ENCODE data around the gene TRAF3.

Gene TRAF3

GRCh38 chr14:102905116-102906108, 128.2 kb downstream of the TRAF3 start:
- DNase-seq (ENCODE audit: low read depth in 2 of 3, low spot score in 1 of 3) = no peak

GRCh38 chr14:102906616-102907302, 129.5 kb downstream of the TRAF3 start:
- no peak for DNase-seq (ENCODE audit: low read depth in 2 of 3, low spot score in 1 of 3)

- DNase-seq (ENCODE audit: low read depth in 2 of 3, low spot score in 1 of 3) = no peak
Measured at GRCh38 chr14:102907303-102907844, 130.1 kb downstream of the TRAF3 start.

- no peak for DNase-seq (ENCODE audit: low read depth in 2 of 3, low spot score in 1 of 3)
Measured at GRCh38 chr14:102907980-102908730, 130.9 kb downstream of the TRAF3 start.

GRCh38 chr14:102908766-102909455, 131.7 kb downstream of the TRAF3 start:
- DNase-seq (ENCODE audit: low read depth in 2 of 3, low spot score in 1 of 3) = no peak

- no peak for DNase-seq (ENCODE audit: low read depth in 2 of 3, low spot score in 1 of 3)
Measured at GRCh38 chr14:102909462-102909861, 132.2 kb downstream of the TRAF3 start.

GRCh38 chr14:102909911-102910310, 132.7 kb downstream of the TRAF3 start:
- no peak for DNase-seq (ENCODE audit: low read depth in 2 of 3, low spot score in 1 of 3)

- no peak for DNase-seq (ENCODE audit: low read depth in 2 of 3, low spot score in 1 of 3)
Measured at GRCh38 chr14:102910442-102910841, 133.2 kb downstream of the TRAF3 start.

- DNase-seq (ENCODE audit: low read depth in 2 of 3, low spot score in 1 of 3) = no peak
Measured at GRCh38 chr14:102911541-102911951, 134.3 kb downstream of the TRAF3 start.

GRCh38 chr14:102911991-102912761, 134.9 kb downstream of the TRAF3 start:
- DNase-seq (ENCODE audit: low read depth in 2 of 3, low spot score in 1 of 3) = no peak

- DNase-seq (ENCODE audit: low read depth in 2 of 3, low spot score in 1 of 3) = no peak
Measured at GRCh38 chr14:102913341-102914211, 136.3 kb downstream of the TRAF3 start.

GRCh38 chr14:102914474-102915291, 137.4 kb downstream of the TRAF3 start:
- no peak for DNase-seq (ENCODE audit: low read depth in 2 of 3, low spot score in 1 of 3)

GRCh38 chr14:102915292-102916110, 138.3 kb downstream of the TRAF3 start:
- no peak for DNase-seq (ENCODE audit: low read depth in 2 of 3, low spot score in 1 of 3)

- DNase-seq (ENCODE audit: low read depth in 2 of 3, low spot score in 1 of 3) = no peak
Measured at GRCh38 chr14:102916347-102917055, 139.3 kb downstream of the TRAF3 start.

- DNase-seq (ENCODE audit: low read depth in 2 of 3, low spot score in 1 of 3) = no peak
Measured at GRCh38 chr14:102917056-102917385, 139.8 kb downstream of the TRAF3 start.

GRCh38 chr14:102917469-102918211, 140.4 kb downstream of the TRAF3 start:
- DNase-seq (ENCODE audit: low read depth in 2 of 3, low spot score in 1 of 3) = peak; percentile 34 to 48 (median 38)

Data from stimulated activated CD4-positive, alpha-beta T cell treated with anti-CD3 and anti-CD28 coated beads, Interleukin-12 subunit alpha, Interleukin-12 subunit beta, amount 100 ng/mL, for 48 hours (primary cell).